ENCODE results near the gene FTSJ3.

DNA sequence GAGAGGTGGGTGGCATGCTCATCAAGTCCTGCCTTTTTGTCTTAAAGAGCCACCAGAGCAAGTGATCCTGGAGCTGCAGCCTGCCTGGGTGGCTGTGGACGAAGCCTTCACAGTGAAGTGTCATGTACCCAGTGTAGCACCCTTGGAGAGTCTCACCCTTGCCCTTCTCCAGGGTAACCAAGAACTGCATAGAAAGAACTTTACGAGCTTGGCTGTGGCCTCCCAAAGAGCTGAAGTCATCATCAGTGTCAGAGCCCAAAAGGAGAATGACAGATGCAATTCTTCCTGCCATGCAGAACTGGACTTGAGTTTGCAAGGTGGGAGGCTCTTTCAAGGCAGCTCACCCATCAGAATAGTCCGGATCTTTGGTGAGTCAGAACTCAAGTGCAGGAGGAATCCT is 31.8 kb upstream of the FTSJ3 start:
- TF ChIP-seq, protein P1, sequence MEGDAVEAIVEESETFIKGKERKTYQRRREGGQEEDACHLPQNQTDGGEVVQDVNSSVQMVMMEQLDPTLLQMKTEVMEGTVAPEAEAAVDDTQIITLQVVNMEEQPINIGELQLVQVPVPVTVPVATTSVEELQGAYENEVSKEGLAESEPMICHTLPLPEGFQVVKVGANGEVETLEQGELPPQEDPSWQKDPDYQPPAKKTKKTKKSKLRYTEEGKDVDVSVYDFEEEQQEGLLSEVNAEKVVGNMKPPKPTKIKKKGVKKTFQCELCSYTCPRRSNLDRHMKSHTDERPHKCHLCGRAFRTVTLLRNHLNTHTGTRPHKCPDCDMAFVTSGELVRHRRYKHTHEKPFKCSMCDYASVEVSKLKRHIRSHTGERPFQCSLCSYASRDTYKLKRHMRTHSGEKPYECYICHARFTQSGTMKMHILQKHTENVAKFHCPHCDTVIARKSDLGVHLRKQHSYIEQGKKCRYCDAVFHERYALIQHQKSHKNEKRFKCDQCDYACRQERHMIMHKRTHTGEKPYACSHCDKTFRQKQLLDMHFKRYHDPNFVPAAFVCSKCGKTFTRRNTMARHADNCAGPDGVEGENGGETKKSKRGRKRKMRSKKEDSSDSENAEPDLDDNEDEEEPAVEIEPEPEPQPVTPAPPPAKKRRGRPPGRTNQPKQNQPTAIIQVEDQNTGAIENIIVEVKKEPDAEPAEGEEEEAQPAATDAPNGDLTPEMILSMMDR (IDR thresholded peaks at IDR 0.05; ENCODE audit: insufficient read depth, low read depth, low read length) = no peak
- TF ChIP-seq EZH2 (IDR thresholded peaks at IDR 0.05; ENCODE audit: insufficient read depth, low read length) = no peak

Data from astrocyte (in vitro differentiated cells and primary cell).